Spleen (tissue), 11 donors: Measurements from ENCODE around the gene PCDH15. TPM values are rescaled to one million over a fixed set of nuclear protein-coding genes. Genes with fewer than 3 reads are reported as not detected.

Source experiments
- DNase-seq: peaks from one replicate; pipeline ENCODE4 v3.0.0-alpha.2; 2020
- H3K27ac ChIP-seq, 8 donors: fragments of 200-600 bp; sonication (generic) in 7 of 8; 1 replicate in 4 of 8; 2 replicates in 4 of 8; pipeline versions ENCODE4 v1.5.0 to v1.8.0; 2016 to 2021; ENCODE audit warnings: inconsistent platforms in 4 of 8, mild to moderate bottlenecking in 4 of 8, moderate library complexity in 1 of 8
- H3K27me3 ChIP-seq, 7 donors: fragments of 200-600 bp; sonication (generic) in 6 of 7; replicated peaks in 1 of 7; 1 replicate in 4 of 7; 2 replicates in 3 of 7; pipeline versions ENCODE4 v1.5.0 to v1.8.0; 2016 to 2021; ENCODE audit warnings: inconsistent platforms in 3 of 7, mild to moderate bottlenecking in 1 of 7
- H3K36me3 ChIP-seq, 6 donors: fragments of 200-600 bp; sonication (generic) in 5 of 6; 1 replicate in 4 of 6; 2 replicates in 2 of 6; pipeline versions ENCODE4 v1.5.0 to v1.8.0; 2016 to 2021; ENCODE audit warnings: inconsistent platforms in 2 of 6
- H3K4me1 ChIP-seq, 6 donors: fragments of 200-600 bp; sonication (generic) in 5 of 6; 1 replicate in 3 of 6; 2 replicates in 3 of 6; pipeline versions ENCODE4 v1.5.0 to v1.8.0; 2016 to 2021; ENCODE audit warnings: inconsistent platforms in 3 of 6
- H3K4me3 ChIP-seq, 8 donors: fragments of 200-600 bp; sonication (generic) in 7 of 8; 1 replicate in 4 of 8; 2 replicates in 4 of 8; pipeline versions ENCODE4 v1.5.0 to v1.8.0; 2016 to 2021; ENCODE audit warnings: inconsistent platforms in 4 of 8, mild to moderate bottlenecking in 4 of 8, moderate library complexity in 2 of 8
- H3K9me3 ChIP-seq, 8 donors: fragments of 200-600 bp; sonication (generic) in 7 of 8; 1 replicate in 4 of 8; 2 replicates in 4 of 8; pipeline versions ENCODE4 v1.5.0 to v1.8.0; 2016 to 2021; ENCODE audit warnings: inconsistent platforms in 4 of 8
- CTCF ChIP-seq, 11 experiments: fragments of 200-600 bp in 7 of 11; fragments of 450-650 bp in 4 of 11; sonication (generic) in 4 of 11; IDR thresholded peaks in 8 of 11; conservative IDR thresholded peaks in 3 of 11; 1 replicate in 7 of 11; 2 replicates in 4 of 11; pipeline versions ENCODE4 v1.4.0 to v1.8.0; 2016 to 2021; ENCODE audit warnings: antibody characterized with exemption in 11 of 11, inconsistent platforms in 4 of 11, mild to moderate bottlenecking in 1 of 11
- POLR2A ChIP-seq, 3 donors: fragments of 450-650 bp; IDR thresholded peaks; one replicate each; pipeline ENCODE4 v1.5.1; 2017; ENCODE audit warnings: antibody characterized with exemption in 3 of 3, mild to moderate bottlenecking in 1 of 3
- POLR2AphosphoS5 ChIP-seq, 3 donors: sonication (generic); formaldehyde crosslinking; IDR thresholded peaks; one replicate each; pipeline ENCODE4 v1.5.1; 2017; ENCODE audit warnings: antibody characterized with exemption in 3 of 3
- WGBS, 5 donors: extraction: QIAGEN DNeasy Blood & Tissue Kit in 3 of 5; methylation state at CpG; one replicate each; pipeline versions ENCODE4 v1.1.5 to v1.1.7; 2013 to 2018; 5-methylcytosine and 5-hydroxymethylcytosine counted together
- intact Hi-C: fragments of 100-400 bp; cut with DNase I; formaldehyde crosslinking; loops from one replicate; pipeline ENCODE4 v1.15.0; 2023; ENCODE audit warnings: low total_unique reads
- polyA plus RNA-seq, 3 donors: library from polyadenylated mRNA; stranded (reverse); fragments of 200-250 nt; gene quantifications; one replicate each; pipeline ENCODE4 v1.2.1, GENCODE V29; 2013
- total RNA-seq, 7 donors: library from RNA; depleted of rRNA in 3 of 7; stranded (reverse); fragments of >200 nt in 3 of 7; fragmentation: NEBNext Ultra II Directional in 4 of 7; extraction: Animal tissue kit (Norgen Biotek cat#: 25700) in 4 of 7; gene quantifications; one replicate each; pipeline versions ENCODE4 v1.1.0 to v1.2.1, GENCODE V29; 2016 to 2021
- donor health status: healthy with polysubstance abuse.
- donor health status: DM: no; HTN: no; CAD: no; lungs with moderate emphysema.
- donor health status: DM: no; HTN: no; CAD: no.
- donor health status: Bipolar disorder and iron deficiency.
- donor health status: healthy.
- donor health status: DM: no; HTN: no; CAD: no.
- donor health status: DM: yes; HTN: yes; CAD: no.

Gene PCDH15
- total and polyA plus RNA-seq, 10 donors: 0.24 to 2.1 (median 0.83) TPM

GRCh38 chr10:54587971-54588370 is 213.1 kb downstream of the PCDH15 start:
- intact Hi-C loops: no loop called here
- Histone ChIP-seq H3K36me3 (no peaks in the 10 kb centered on the region), H3K4me3 (no peak overlapping the region), H3K27me3 (no peaks in the 10 kb centered on the region), H3K4me1 (no peaks in the 10 kb centered on the region), H3K9me3 (no peaks in the 10 kb centered on the region), H3K27ac (no peak overlapping the region)
- WGBS, 5 donors: 39 to 54% (median 41%) methylated on average over 2 of the region's 2 CpGs
- DNase-seq: no peak
- TF ChIP-seq POLR2AphosphoS5 (IDR thresholded peaks at IDR 0.05) (no peak), CTCF (IDR thresholded peaks at IDR 0.05 in 8 of 11, conservative IDR thresholded peaks at IDR 0.05 in 3 of 11) (no peak), POLR2A (IDR thresholded peaks at IDR 0.05) (no peak)

- no peak for DNase-seq
- Histone ChIP-seq H3K27me3 (no peaks in the 10 kb centered on the region), H3K27ac (no peak overlapping the region), H3K4me3 (no peak overlapping the region), H3K36me3 (no peaks in the 10 kb centered on the region), H3K4me1 (no peaks in the 10 kb centered on the region), H3K9me3 (no peaks in the 10 kb centered on the region)
- TF ChIP-seq POLR2A (IDR thresholded peaks at IDR 0.05) (no peak), CTCF (IDR thresholded peaks at IDR 0.05 in 8 of 11, conservative IDR thresholded peaks at IDR 0.05 in 3 of 11) (no peak), POLR2AphosphoS5 (IDR thresholded peaks at IDR 0.05) (no peak)
- 22 to 47% (median 33%) methylated on average over 2 of the region's 2 CpGs for WGBS, 5 donors
- intact Hi-C loops: no loop called here
Observed at GRCh38 chr10:54585572-54585971, 215.5 kb downstream of the PCDH15 start.

GRCh38 chr10:54577682-54578081 is 223.3 kb downstream of the PCDH15 start:
- Histone ChIP-seq H3K4me1 (no peaks in the 10 kb centered on the region), H3K27me3 (no peaks in the 10 kb centered on the region), H3K4me3 (no peak overlapping the region), H3K27ac (no peak overlapping the region), H3K9me3 (peaks cover 0 to 4% (median 0%) of the 10 kb centered on the region in 8 donors), H3K36me3 (no peaks in the 10 kb centered on the region)
- intact Hi-C loops: no loop called here
- no peak for DNase-seq
- 75 to 92% (median 84%) methylated on average over 2 of the region's 2 CpGs for WGBS, 5 donors
- TF ChIP-seq POLR2AphosphoS5 (IDR thresholded peaks at IDR 0.05) (no peak), POLR2A (IDR thresholded peaks at IDR 0.05) (no peak), CTCF (IDR thresholded peaks at IDR 0.05 in 8 of 11, conservative IDR thresholded peaks at IDR 0.05 in 3 of 11) (no peak)

- H3K4me1 ChIP-seq: no peaks in the 10 kb centered on the region
- no peaks in the 10 kb centered on the region for H3K36me3 ChIP-seq
- H3K27ac ChIP-seq: no peak overlapping the region
- peaks cover 0 to 4% (median 0%) of the 10 kb centered on the region in 8 donors for H3K9me3 ChIP-seq
- H3K4me3 ChIP-seq: no peak overlapping the region
- WGBS, 5 donors: 63 to 77% (median 66%) methylated on average over 5 of the region's 5 CpGs
- no peaks in the 10 kb centered on the region for H3K27me3 ChIP-seq
- DNase-seq: no peak
- TF ChIP-seq CTCF (IDR thresholded peaks at IDR 0.05 in 8 of 11, conservative IDR thresholded peaks at IDR 0.05 in 3 of 11) (no peak), POLR2AphosphoS5 (IDR thresholded peaks at IDR 0.05) (no peak), POLR2A (IDR thresholded peaks at IDR 0.05) (no peak)
- intact Hi-C loops: no loop called here
Observed at GRCh38 chr10:54576541-54576940, 224.5 kb downstream of the PCDH15 start.
